ENCODE data around the gene NIFK.

Gene NIFK

DNA sequence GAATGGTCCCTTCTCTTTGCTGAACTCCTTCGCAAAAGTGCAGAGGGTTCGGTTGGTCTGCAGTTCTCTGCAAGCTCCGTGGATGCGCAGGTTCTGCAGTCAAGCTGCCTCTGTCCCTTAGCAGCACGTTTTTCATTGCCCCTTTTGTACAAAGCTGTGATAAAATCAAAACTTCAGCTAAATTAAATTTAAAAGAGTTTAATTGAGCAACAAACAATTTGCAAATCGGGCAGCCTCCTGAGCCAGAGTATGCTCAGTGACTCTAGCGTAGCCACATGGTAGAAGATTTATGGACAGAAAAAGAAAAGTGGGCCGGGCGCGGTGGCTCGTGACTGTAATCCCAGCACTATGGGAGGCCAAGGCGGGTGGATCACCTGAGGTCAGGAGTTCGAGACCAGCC, 37.6 kb upstream of the NIFK start:
- Histone ChIP-seq H3K27me3 (ENCODE audit: insufficient read depth, poor library complexity, severe bottlenecking) (no peaks in the 10 kb centered on the region), H3K27ac (replicated peaks) (no peak overlapping the region), H3K4me3 (replicated peaks; ENCODE audit: insufficient read depth, low read length) (no peak overlapping the region)
- TF ChIP-seq GABPA (IDR thresholded peaks at IDR 0.05; ENCODE audit: low read depth): no peak
- no peak for TF ChIP-seq SPI1 (IDR thresholded peaks at IDR 0.05; ENCODE audit: borderline replicate concordance, low read depth)
- no peak for TF ChIP-seq POLR2AphosphoS5 (IDR thresholded peaks at IDR 0.05; ENCODE audit: low read depth)
- no peak for TF ChIP-seq CTCF (IDR thresholded peaks at IDR 0.05; ENCODE audit: insufficient read depth, low read length)
- DNase-seq (ENCODE audit: low read depth in 1 of 2, low spot score in 1 of 2): no peak

DNA sequence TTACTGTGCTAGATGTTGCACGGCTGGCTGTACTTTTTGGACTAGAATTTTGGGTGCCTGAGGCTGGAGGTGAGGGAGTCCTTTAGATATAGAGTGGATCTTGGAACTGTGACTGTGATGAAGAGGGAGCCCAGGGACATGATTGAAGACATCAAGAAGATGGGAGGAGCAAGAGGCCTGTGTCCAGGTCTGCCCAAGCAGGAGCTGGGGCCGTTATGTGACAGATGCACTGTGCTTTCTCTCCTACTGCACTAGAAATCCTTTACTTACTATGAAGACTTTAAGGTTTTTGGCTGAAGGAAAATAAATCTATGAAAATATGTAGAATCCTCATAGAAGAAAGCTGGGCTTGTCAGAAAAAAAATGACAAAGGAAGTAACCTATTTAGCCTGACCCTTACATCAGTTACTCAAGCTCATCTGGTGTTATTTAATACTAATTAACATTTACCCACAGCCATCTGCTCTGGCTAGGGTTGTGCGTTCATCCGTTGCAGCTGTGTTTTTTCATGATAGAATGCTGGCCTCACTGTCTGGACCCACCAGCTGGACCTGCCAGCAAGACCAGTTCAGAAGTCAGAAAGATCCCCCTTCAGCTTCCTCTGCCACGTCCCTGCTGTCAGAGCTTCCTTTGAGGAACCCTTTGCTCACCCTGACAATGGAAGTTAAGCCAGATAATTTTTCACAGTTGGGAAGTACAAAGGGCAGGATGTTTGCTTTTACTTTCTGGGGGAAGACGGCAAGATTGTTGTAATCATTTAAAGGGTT, 35.5 kb upstream of the NIFK start:
- H3K27me3 ChIP-seq (ENCODE audit: insufficient read depth, poor library complexity, severe bottlenecking): no peaks in the 10 kb centered on the region
- no peak for DNase-seq (ENCODE audit: low read depth in 1 of 2, low spot score in 1 of 2)
- H3K4me3 ChIP-seq (replicated peaks; ENCODE audit: insufficient read depth, low read length): no peak overlapping the region
- no peak for TF ChIP-seq SPI1 (IDR thresholded peaks at IDR 0.05; ENCODE audit: borderline replicate concordance, low read depth)
- TF ChIP-seq, protein P1, sequence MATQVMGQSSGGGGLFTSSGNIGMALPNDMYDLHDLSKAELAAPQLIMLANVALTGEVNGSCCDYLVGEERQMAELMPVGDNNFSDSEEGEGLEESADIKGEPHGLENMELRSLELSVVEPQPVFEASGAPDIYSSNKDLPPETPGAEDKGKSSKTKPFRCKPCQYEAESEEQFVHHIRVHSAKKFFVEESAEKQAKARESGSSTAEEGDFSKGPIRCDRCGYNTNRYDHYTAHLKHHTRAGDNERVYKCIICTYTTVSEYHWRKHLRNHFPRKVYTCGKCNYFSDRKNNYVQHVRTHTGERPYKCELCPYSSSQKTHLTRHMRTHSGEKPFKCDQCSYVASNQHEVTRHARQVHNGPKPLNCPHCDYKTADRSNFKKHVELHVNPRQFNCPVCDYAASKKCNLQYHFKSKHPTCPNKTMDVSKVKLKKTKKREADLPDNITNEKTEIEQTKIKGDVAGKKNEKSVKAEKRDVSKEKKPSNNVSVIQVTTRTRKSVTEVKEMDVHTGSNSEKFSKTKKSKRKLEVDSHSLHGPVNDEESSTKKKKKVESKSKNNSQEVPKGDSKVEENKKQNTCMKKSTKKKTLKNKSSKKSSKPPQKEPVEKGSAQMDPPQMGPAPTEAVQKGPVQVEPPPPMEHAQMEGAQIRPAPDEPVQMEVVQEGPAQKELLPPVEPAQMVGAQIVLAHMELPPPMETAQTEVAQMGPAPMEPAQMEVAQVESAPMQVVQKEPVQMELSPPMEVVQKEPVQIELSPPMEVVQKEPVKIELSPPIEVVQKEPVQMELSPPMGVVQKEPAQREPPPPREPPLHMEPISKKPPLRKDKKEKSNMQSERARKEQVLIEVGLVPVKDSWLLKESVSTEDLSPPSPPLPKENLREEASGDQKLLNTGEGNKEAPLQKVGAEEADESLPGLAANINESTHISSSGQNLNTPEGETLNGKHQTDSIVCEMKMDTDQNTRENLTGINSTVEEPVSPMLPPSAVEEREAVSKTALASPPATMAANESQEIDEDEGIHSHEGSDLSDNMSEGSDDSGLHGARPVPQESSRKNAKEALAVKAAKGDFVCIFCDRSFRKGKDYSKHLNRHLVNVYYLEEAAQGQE (IDR thresholded peaks at IDR 0.05; ENCODE audit: insufficient replicate concordance, low read depth): no peak
- TF ChIP-seq GABPA (IDR thresholded peaks at IDR 0.05; ENCODE audit: low read depth): no peak
- TF ChIP-seq CTCF (IDR thresholded peaks at IDR 0.05; ENCODE audit: insufficient read depth, low read length): no peak
- TF ChIP-seq POLR2AphosphoS5 (IDR thresholded peaks at IDR 0.05; ENCODE audit: low read depth): no peak
- H3K27ac ChIP-seq (replicated peaks): no peak overlapping the region

- no peak for DNase-seq (ENCODE audit: low read depth in 1 of 2, low spot score in 1 of 2)
- TF ChIP-seq CTCF (IDR thresholded peaks at IDR 0.05; ENCODE audit: insufficient read depth, low read length): no peak
- TF ChIP-seq, protein P1 (IDR thresholded peaks at IDR 0.05; ENCODE audit: insufficient replicate concordance, low read depth): no peak
- no peak for TF ChIP-seq POLR2AphosphoS5 (IDR thresholded peaks at IDR 0.05; ENCODE audit: low read depth)
- no peak; the same call in 1 of the 2 replicates for TF ChIP-seq SPI1 (IDR thresholded peaks at IDR 0.05; ENCODE audit: borderline replicate concordance, low read depth)
- TF ChIP-seq GABPA (IDR thresholded peaks at IDR 0.05; ENCODE audit: low read depth): no peak
- Histone ChIP-seq H3K4me3 (replicated peaks; ENCODE audit: insufficient read depth, low read length) (no peak overlapping the region), H3K27ac (replicated peaks) (no peak overlapping the region), H3K27me3 (ENCODE audit: insufficient read depth, poor library complexity, severe bottlenecking) (no peaks in the 10 kb centered on the region)
Observed at GRCh38 chr2:121768143-121768755, 31.6 kb upstream of the NIFK start.

All from HL-60 (cell line).